ENCODE results near the gene TNNI2. TPM values are rescaled to one million over a fixed set of nuclear protein-coding genes. Genes with fewer than 3 reads are reported as not detected.

Gene TNNI2
- total RNA-seq, 1 donor from 2014 or later = 6.9 TPM

GRCh38 chr11:1832920-1833295 lies 5.9 kb upstream of the TNNI2 start:
- H3K36me3 ChIP-seq = no peaks in the 10 kb centered on the region
- H3K27me3 ChIP-seq = no peaks in the 10 kb centered on the region
- DNase-seq (no peak), ATAC-seq (no peak)
- peak overlapping the region; percentile 55 for H3K27ac ChIP-seq
- H3K4me1 ChIP-seq = peaks cover 17% of the 10 kb centered on the region
- TF ChIP-seq, protein P1, sequence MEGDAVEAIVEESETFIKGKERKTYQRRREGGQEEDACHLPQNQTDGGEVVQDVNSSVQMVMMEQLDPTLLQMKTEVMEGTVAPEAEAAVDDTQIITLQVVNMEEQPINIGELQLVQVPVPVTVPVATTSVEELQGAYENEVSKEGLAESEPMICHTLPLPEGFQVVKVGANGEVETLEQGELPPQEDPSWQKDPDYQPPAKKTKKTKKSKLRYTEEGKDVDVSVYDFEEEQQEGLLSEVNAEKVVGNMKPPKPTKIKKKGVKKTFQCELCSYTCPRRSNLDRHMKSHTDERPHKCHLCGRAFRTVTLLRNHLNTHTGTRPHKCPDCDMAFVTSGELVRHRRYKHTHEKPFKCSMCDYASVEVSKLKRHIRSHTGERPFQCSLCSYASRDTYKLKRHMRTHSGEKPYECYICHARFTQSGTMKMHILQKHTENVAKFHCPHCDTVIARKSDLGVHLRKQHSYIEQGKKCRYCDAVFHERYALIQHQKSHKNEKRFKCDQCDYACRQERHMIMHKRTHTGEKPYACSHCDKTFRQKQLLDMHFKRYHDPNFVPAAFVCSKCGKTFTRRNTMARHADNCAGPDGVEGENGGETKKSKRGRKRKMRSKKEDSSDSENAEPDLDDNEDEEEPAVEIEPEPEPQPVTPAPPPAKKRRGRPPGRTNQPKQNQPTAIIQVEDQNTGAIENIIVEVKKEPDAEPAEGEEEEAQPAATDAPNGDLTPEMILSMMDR (IDR thresholded peaks at IDR 0.05) = no peak
- H3K9me3 ChIP-seq = no peaks in the 10 kb centered on the region
- intact Hi-C loops (cut with DNase I) = no loop called here
- no peak overlapping the region for H3K4me3 ChIP-seq

- TF ChIP-seq, protein P1 (IDR thresholded peaks at IDR 0.05) = no peak
- ATAC-seq (peak; percentile 86), DNase-seq (peak; percentile 91)
Observed at GRCh38 chr11:1834062-1834610, 4.6 kb upstream of the TNNI2 start.

GRCh38 chr11:1834779-1835670 lies 3.8 kb upstream of the TNNI2 start, which contains the start of gene SYT8:
SYT8 (plus strand) TSS chr11:1834990; CDS start chr11:1835106, 116 bp downstream.
- Histone ChIP-seq H3K4me1 (peaks cover 29% of the 10 kb centered on the region), H3K27me3 (no peaks in the 10 kb centered on the region), H3K36me3 (no peaks in the 10 kb centered on the region), H3K27ac (peak within 1 kb of the TSS; percentile 78), H3K4me3 (no peak within 1 kb of the TSS), H3K9me3 (no peaks in the 10 kb centered on the region)
- TF ChIP-seq, protein P1 (IDR thresholded peaks at IDR 0.05) = no peak
- ATAC-seq (no peak), DNase-seq (no peak)
- intact Hi-C loops (cut with DNase I) = loop anchor here (2.0 kb wide), 1 partner anchor 142 kb away; no protein-coding TSS in a partner anchor

More at GRCh38 chr11:1834062-1834610, 4.6 kb upstream of the TNNI2 start:
- H3K4me3 ChIP-seq = no peak overlapping the region
- intact Hi-C loops (cut with DNase I) = loop anchor here (2.0 kb wide), 1 partner anchor 141 kb away; no protein-coding TSS in a partner anchor
- no peaks in the 10 kb centered on the region for H3K36me3 ChIP-seq
- peak overlapping the region; percentile 78 for H3K27ac ChIP-seq
- H3K9me3 ChIP-seq = no peaks in the 10 kb centered on the region
- no peaks in the 10 kb centered on the region for H3K27me3 ChIP-seq
- H3K4me1 ChIP-seq = peaks cover 23% of the 10 kb centered on the region

DNA sequence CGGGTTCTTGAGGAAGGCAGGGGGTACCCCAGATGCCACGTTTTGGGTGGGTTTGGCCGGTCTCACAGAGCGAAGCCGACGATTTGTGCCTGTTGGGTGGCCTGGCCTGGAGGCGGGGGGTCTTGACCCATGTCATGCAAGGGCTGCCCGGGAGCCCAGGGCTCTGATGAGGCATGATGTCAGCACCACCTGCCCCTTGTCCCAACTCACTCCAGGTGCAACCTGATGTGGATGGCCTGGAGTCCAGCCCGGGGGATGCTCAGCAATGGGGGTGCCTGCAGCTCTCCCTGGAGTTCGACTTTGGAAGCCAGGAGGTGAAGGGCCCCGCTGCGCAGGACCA lies 3.1 kb upstream of the TNNI2 start:
- no peak overlapping the region for H3K4me3 ChIP-seq
- intact Hi-C loops (cut with DNase I) = loop anchor here (2.0 kb wide), 1 partner anchor 143 kb away; no protein-coding TSS in a partner anchor
- no peaks in the 10 kb centered on the region for H3K9me3 ChIP-seq
- DNase-seq (no peak), ATAC-seq (no peak)
- H3K36me3 ChIP-seq = no peaks in the 10 kb centered on the region
- H3K4me1 ChIP-seq = peaks cover 29% of the 10 kb centered on the region
- TF ChIP-seq, protein P1 (IDR thresholded peaks at IDR 0.05) = no peak
- no peak overlapping the region for H3K27ac ChIP-seq
- H3K27me3 ChIP-seq = no peaks in the 10 kb centered on the region

DNA sequence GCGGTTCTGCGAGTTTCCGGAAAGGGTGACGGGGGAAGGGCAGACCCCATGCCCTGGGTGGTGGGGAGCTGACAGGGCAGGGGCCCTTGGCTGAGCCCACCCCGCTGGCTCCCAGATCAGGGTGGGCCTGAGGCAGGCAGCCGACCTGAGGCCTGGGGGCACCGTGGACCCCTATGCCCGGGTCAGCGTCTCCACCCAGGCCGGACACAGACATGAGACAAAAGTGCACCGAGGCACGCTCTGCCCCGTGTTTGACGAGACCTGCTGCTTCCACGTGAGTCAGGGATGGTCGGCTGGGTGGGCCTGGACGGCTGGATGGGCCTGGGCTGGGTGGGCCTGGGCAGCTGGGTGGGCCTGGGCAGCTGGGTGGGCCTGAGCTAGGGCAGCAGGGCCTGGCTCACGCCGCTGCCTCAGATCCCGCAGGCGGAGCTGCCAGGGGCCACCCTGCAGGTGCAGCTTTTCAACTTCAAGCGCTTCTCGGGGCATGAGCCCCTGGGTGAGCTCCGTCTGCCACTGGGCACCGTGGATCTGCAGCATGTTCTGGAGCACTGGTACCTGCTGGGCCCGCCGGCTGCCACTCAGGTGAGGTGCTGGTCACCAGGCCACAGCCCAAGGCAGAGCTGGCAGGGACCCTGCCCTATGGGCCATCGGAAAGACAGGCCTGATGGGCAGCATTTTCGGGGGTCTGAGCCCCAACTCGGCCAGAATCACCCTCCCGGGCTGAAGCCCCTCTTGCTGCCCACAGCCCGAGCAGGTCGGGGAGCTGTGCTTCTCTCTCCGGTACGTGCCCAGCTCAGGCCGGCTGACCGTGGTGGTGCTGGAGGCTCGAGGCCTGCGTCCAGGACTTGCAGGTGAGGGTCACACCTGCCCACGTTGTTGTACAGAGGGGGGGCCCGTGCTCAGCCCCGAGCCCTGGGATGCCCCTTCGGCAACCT lies 2.5 kb upstream of the TNNI2 start:
- DNase-seq (no peak), ATAC-seq (no peak)
- Histone ChIP-seq H3K27ac (no peak overlapping the region), H3K9me3 (no peaks in the 10 kb centered on the region), H3K4me1 (peaks cover 29% of the 10 kb centered on the region), H3K36me3 (no peaks in the 10 kb centered on the region), H3K27me3 (no peaks in the 10 kb centered on the region), H3K4me3 (no peak overlapping the region)
- intact Hi-C loops (cut with DNase I) = no loop called here
- TF ChIP-seq, protein P1 (IDR thresholded peaks at IDR 0.05) = no peak
